HG02970 (cell line): ENCODE measurements around the gene FAM170B.

Experiments used
- ATAC-seq: cut with Tn5 transposase; IDR thresholded peaks from one replicate; pipeline ENCODE4 v1.9.1; 2021; ENCODE audit warnings: mild to moderate bottlenecking, moderate library complexity, moderate number of reproducible peaks; ENCODE audit not compliant: unreplicated experiment, low FRiP score

The FAM170B gene

DNA sequence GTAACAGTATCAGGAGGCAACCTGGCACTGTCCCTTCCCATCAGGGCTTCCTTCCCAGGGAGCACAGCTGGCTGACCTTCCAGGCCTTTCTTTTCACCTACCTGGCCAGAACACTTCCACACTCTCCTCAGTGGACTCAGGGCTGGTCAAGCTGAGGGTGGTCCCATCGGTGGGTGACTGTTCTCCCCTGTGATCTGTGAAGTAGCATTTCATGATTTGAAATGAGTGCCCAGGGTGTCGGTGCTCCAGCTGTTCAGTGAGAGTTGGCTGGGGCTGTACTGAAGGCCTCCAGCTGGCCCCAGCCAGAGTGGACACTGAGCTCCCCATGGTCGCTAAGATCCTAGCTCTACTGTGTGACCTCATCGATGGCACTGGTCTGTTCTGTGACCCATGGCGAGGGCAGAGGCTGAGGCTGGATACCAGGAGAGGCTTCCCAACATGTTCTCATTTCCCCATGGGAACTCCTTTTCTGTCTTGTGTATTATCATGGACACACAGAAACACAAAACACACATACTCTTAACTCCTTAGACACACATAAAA, at the start of gene FAM170B:
TSS of gene FAM170B (minus strand) at position 316 of the 543 bp plus-strand sequence. CDS start at position 213, 103 bp downstream.
- no peak for ATAC-seq

DNA sequence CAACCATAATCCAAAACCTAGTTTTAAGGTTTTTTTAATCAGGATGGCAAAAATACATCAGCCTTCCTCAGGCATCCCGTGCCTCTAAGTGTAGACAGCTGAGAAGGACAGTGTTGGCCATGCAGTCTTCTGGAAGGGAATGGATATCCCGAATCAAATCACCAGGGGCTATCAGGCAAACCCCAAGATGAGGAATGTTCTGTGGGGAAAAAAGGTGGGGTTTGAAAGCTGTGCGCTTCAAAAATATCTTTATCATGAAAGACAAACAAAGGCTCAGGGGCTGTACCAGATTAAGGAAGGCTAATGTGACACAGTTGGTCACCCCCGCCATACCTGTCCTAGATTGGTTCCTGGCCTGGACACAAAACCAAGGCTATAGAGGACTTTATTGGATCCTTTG, 49.0 kb upstream of the FAM170B start:
- no peak for ATAC-seq

DNA sequence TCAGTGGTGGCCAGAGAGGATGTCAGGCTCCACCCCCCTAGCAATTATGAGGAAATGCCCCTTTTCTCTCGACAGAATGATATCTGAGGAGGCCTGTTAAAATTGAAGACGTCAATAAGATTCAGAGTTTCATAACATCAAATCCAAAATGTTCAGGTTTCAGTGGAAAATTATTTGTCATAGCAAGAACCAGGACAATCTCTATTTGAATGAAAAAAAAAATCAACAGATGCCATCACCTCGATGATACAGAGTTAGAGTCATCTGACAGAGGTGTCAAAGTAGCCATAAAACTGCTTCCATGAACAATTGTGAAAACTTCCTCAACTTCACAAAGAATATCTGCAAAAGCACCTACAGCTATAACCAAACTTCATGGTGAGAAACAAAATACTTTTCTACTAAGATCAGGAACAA, 46.6 kb upstream of the FAM170B start:
- no peak for ATAC-seq

DNA sequence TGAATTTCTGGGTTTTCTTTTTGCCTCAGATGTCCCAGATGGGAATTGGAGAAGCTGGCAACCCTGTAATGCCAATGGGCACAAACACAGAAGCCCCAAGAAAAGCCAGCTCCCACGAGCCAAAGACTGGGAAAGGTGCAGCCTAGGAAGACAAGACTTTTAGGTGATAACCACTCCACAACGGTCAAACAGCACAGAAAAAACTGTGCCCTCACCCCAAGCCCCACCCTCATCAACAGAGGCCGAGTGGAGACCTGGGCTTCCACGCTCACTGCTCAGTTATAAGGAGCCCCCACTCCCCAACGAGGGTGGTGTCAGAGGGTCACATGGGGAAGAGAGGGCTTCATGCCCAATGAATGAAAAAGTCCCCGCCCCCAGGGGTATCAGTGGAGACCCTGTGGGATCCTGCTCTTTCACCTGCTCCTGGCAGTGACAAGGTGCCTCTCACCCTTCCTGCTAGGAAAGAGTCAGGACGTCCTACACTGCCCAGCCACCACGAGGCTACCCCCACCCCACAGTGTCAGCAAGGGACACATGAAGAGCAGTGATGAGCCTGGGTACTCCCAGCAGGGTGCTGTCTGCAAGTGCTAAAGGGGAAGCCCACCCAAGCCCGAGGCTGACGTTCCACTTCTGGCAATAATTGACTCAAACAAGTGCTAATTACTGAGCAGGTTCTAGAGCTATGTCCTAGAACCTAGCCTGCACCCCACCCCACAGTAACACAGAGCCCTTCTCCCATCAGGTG, 46.0 kb upstream of the FAM170B start:
- no peak for ATAC-seq

DNA sequence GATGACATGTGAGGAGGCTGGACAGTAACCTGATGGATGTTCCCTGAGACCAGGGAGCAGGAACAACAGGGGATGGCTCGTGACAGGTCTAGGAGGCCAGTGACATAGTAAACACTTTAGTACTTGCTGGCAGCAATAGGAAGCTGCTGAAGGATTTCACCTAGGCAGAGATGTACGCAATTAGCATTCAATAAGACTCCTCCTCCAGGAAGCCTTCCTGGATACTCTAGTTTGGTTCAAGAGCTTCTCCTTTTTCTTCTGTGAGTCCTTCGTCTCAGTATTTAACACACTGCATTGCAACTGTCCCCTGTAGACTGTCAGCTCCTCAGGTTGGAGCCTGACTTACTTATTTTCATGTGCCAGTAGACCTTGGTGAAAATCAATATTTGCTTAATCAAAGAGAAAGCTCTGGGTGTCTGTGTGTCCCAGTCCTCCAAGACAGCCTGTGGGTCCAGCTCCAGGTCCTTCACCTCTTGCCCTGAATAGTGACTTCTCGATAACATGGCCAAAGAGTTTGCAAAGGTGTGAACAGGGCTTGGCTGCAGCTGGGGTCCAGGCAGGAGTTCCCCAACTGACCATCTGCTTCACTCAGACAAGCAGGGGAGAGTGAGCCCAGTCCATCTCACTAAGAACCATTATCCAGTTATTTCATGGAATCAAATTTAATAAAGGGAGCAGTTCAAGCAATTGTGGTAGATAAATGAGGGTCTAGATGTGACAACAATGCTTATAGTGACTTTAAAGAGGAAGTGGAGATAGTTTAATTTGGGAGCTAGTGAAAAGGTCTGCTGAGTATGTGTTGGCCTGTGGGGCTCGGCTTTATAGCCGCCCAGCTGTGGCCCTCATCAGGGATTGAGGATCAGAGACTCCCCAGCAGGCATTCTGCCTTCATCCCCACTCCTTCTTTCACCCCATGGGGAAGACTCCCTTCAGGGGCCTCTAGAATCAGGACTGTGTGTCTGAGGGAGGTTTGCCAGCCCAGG, 45.0 kb upstream of the FAM170B start:
- ATAC-seq: no peak

DNA sequence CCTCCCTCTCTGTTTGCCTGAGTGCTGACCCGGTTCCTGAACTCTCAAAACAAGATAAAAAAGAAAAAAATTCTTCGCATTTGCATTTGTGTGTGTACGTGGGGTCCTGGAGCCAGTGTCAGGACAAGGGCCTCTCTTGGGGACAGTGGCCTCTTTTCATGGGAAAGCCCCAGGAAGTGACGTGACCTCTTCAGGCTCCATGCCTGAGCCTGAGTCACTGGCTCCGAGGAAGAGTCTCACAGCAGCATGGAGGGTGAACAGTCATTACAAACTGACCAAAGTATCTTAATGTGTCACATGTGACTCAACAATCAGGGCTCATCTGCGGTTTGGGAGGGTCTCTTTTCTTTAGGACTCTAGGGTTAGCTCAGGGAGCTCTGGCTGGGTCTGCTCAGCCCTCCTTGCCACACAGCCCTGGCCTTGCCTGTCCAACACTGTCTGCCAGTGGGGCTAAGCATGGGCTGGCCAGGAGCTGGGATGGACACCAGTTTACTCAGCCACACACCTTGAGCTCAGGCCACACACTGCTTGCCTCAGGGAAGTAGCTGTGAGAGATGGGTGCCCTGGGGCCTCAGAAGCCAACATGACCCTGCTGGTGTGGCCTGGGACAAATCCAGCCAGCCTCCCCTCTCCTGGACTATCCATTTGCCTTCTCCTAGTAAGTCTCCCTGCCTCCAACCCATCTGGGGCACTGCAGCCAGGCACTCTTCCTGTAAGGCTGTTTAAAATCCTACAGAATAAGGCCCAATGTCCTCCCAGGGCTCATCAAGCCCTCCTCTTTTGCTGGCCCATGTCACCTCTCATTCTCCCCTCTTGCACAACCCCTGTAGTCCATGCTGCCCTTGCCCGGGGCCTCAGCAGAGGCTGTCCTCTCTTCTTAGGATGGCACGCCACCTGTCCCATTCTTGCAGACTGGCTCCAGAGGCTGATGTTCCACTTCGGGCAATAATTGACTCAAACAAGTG, 43.9 kb upstream of the FAM170B start:
- peak; percentile 78 for ATAC-seq

DNA sequence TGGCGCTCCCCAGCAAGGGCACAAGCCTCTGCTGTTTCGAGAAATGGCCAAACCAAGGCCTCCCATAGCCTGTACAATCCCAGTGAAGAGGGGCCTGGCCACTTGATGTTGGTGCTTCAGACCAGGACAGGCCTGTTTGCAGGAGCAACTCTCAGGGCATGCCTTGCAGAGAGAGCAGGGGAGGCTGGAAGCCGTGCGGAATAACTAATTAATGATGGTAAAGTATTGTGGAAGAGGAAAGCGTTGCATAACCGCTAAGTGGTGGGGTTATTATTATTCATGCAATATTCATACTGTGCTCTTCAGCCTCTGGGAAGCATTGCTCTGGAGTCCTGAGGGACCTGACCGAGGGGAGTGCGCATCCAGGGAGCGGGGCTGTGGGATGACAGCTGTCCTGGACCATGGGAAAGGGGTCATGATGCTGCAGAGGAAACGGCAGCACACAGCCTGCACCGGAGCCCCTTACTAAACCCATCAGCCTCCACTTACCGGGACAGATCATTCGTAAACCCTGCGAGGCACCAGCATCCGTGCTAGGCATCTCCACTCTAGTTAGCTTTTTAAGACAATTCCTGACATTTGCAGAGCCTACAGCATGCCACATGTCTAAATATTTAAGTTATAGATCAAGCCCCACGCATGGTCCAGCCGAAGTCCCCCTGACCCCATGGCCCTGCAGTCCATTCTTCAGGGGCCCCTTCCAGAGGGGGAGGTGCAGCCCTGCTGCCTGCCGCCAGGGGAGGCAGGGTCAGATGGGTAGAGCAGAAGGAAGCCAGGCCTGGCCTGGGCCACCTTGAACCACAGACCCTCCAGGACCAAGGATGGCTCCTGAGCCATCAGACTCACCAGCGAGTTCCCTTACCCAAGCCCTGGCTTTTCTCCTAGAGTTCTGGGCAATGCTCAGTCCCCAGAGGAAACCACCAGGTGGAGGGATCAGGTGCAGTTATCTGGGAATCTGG, 42.8 kb upstream of the FAM170B start:
- ATAC-seq: peak; percentile 3

DNA sequence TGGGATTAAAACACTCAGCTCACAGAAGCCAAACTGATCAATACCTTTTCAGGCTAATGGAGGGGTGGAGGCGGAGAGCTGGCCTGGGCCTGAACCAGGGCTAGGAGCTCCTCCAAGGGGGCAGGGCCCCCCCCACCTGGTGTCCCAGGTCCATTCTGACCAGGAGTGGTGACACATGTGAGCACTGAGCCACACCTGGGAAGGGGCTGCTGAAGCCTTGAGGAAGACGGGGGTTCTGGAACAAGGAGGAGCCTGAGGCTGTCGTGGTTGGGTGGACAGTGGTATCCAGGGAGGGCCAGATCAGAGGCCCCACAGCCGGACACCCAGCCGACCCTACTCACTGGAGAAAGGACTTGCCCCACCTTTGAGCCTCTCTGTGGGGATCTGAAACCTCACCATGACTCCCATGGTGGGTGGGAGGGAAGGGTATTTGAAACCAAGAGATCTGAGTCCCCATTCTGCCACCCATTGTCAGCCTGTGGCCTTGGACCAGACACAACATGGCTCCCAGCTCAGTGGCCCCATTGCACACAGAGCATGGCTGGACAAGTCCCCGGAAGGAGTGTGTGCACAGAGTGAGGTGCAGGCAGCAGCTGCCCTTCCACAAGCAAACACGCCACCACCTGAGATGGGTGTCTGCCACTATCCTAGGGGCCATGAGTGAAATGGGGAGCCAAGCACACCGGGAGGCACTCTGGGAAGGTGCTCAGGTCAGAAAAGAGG, 41.9 kb upstream of the FAM170B start:
- ATAC-seq: no peak

DNA sequence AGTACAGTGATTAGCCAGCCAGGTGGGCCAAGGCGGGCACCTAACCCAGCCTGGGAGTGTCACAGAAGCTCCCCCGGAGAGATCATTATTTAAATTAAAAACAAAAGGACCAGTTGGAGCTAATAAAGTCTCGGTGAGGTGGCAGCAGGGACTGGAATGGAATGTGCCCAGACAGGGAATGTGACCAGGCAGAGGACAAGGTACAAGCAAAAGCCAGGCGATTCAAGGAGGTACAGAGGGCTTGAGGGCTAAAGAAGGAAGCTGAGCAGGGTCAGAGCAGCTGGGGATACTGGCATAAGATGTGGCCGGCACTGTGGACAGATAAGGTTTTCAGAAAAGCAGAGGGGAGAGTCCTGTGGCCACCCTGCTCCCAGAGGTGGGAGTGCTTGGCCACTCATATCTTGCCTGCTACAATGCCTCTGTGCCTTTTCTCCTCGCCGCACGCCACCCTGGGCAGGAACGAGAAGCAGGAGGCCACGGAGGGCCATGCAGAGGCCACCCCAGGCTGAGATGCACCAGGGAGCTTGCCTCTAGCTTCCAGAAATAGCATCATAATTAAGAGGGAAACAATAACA, 41.2 kb upstream of the FAM170B start:
- ATAC-seq: no peak

DNA sequence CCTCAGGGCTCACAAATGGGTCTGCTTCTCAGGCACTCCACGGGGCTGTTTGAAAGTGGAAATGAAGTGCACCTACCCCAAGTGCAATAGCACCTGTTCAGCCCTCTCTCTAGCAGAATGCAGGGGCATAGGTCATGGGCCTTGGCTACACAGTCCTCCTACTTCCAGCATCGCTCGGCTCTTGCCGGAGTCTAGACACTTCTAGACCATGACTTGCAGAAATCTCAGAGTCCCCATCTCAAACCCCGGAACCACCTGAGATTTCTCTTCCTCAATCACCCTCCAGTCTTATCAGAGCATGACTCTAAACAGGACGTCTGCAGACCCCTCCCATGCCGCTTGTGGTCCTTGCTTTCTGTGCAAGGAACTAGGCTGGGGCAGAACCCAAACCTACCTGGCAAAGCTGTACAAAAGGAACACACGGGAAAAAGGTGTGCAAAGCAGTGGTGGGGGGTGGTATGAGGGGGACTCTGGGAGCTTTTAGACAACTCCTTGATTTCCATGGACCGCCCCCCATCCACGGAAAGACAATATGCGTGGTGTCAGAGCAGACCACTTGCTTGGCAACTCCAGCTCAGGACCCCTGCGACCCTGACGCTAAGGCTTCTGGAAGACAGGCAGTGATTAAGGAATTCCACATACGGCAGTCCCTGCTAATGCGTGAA, 40.6 kb upstream of the FAM170B start:
- no peak for ATAC-seq

DNA sequence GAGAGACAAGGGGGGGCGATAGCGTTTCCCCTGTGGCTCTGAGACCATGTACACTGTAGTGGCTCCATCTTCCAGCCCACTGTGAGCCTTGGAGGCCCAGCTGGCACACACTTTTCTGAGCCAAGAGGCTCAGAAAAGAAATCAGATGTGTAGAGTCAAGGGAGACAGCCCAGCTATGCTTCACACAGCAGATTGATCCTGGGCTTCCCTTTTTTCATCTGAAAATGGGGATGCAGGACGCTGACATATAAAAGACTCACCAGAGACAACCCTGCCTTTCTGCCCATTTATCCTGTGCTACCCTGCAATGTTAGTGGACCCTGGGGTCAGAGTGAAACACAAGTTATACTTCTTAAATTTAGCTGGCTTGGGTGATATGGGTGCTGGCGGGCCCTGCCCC, 40.0 kb upstream of the FAM170B start:
- ATAC-seq: no peak

DNA sequence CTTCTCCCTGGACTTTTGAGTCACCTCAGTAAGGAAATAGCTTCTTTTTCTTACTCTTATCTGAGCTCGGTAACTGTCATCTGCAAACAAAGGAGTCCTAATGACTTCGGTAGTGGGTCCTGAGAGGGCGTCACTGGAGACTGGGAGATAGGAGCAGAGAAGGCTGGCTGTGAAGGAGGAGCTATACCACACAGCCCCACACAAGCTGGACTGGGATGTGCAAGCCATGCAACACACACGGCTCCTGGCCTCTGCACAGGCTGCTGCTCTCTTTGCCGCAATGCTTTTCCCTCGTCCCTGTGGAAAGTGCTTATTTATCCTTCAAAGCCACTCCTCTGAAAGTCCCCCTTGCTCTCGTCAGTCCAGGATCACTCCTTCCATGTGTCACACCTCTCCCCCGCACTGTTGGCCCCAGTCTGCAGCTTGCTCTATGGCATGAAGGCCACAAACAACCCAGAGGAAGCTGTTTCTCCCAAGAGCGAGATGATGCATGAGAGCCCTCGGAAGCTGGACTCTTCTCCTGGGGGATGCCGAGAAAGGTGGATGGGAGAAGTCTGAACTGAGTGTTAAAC, 39.5 kb upstream of the FAM170B start:
- no peak for ATAC-seq

DNA sequence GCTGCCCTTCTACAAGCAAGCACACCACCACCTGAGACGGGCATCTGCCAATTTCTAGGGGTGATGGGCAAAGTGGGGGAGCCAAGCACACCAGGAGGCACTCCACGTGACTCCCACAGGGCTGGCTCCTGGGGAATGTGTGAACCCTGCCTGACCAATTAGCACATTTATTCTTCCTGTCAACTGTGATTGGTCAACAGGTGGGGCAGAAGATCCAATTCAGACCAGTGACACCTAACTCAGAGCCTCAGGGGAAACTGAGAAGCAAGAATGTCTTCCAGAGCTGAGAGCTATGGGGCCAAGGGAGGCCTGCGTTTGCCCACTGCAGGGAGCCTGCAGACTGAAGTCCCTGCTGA, 38.9 kb upstream of the FAM170B start:
- no peak for ATAC-seq

DNA sequence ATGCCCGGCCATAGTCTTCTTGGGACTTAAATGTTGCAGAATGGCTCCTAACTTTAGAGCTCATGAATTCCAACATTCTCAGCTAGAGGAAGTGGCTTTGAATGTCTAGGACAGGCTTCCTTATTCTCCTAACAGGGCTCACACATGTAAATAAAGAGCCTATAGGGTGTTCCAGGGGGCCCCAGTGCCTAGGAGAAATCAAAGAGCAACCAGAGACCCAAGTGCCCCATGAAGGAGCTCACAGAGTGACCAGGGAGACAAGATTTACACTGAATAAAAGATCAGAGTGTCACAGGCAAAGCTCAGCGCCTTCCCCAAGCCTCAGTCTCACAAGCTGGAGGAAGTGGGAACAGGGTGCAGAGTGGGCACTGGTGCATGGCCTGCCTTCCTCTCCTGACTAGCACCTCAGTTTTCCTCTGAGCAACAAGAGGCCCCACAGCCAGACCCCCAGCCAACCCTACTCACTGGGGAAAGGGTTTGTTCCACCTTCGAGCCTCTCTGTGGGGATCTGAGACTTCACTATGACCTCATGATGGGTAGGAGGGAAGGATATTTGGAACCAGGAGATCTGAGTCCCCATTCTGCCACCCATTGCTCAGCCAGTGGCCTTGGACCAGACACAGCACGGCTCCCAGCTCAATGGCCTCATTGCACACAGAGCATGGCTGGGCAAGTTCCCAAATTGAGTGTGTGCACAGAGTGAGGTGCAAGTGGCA, 38.4 kb upstream of the FAM170B start:
- no peak for ATAC-seq

DNA sequence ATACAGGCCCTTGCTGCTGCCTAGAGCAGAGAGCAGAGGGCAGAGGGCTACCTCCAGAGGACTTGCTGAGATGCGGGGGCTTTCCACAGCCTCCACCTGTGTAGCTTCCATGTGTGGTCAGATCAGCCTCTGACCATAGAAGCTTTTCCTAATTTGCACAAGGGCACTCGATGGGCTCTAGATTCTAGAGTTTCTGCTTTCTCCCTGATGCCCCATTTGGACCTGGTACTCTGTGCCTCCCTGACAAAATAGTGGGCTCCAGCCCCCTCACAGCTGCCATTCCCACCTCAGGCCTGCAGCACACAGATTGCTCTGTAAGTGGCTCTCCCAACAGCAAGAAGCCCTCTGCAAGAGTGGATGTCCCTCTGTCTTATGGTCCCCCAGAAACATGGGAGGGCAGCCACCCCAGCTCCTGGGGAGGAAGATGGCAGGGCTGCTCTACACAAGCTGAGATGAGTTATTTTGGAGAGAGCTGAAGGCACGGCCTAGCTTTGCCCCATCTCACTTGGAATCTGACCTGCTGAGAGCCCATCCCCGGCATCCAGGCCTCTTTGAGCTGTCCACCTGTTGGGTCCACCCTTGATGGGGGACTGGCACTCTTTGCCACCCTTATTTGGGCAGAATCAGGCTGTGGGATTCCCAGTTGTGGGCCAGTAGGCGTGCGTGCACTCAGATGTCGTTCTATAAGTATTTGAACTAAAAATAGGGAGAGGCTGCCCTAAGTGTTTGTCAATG, 37.7 kb upstream of the FAM170B start:
- ATAC-seq: no peak
